ENCODE data around the gene LGMN.

GRCh38 chr14:92760524-92760805 is 12.0 kb upstream of the LGMN start:
- TF ChIP-seq POLR2A (IDR thresholded peaks at IDR 0.05) (no peak), CTCF (IDR thresholded peaks at IDR 0.05) (no peak)
